GM19239 (cell line): ENCODE data around the gene SGK1.

Experiments used
- DNase-seq: peaks from one replicate; pipeline ENCODE4 v3.0.0; 2011; ENCODE audit warnings: low spot score; ENCODE audit not compliant: insufficient read length
- FAIRE-seq: peaks from 2 replicates; lab custom pipeline; 2011; peaks lifted over from hg19 to GRCh38; lab: Jason Lieb, UNC

The SGK1 gene

GRCh38 chr6:134176264-134176975 lies 141.5 kb downstream of the SGK1 start:
- FAIRE-seq (no peak), DNase-seq (no peak)

GRCh38 chr6:134175532-134176263 lies 142.2 kb downstream of the SGK1 start:
- no peak for DNase-seq
- no peak for FAIRE-seq

GRCh38 chr6:134174672-134175531 lies 143.0 kb downstream of the SGK1 start:
- FAIRE-seq (peak; percentile 63), DNase-seq (peak; percentile 67)

DNA sequence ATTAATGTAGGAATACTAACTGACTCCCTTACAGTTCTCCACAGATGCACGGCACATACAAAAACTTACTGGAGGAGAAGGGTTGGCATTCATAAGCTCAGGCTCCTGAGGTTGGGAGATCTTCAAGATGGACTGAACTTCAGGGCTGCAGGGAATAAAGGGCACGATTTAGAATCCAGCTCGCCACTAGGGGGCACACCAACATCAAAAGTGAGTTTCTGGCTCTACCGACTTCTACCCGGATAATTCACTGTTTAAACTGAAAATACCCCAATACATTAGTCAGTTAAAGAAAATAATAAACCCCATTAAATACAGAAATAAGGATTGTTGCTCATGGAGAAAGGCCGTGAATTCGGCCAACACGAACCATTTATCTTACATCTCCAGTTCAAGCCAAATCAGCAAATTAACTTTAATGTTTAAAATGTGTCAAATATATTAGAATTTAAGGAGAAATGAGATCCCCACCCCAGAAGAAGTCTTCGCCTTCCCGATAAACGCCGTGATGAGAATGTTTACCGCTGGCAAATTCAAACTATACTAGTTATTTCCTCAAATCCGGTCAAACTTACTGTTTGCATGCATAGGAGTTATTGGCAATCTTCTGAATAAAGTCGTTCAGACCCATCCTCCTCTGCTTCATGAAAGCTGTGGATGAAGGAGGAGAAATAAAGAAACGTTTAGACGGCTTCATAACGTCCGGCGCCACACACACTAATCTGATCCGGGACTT lies 143.8 kb downstream of the SGK1 start:
- peak; percentile 88 for FAIRE-seq

GRCh38 chr6:134173366-134173725 lies 144.6 kb downstream of the SGK1 start:
- DNase-seq: no peak
- FAIRE-seq: peak; percentile 26

More for the DNA sequence above, 143.8 kb downstream of the SGK1 start:
- no peak for DNase-seq

DNA sequence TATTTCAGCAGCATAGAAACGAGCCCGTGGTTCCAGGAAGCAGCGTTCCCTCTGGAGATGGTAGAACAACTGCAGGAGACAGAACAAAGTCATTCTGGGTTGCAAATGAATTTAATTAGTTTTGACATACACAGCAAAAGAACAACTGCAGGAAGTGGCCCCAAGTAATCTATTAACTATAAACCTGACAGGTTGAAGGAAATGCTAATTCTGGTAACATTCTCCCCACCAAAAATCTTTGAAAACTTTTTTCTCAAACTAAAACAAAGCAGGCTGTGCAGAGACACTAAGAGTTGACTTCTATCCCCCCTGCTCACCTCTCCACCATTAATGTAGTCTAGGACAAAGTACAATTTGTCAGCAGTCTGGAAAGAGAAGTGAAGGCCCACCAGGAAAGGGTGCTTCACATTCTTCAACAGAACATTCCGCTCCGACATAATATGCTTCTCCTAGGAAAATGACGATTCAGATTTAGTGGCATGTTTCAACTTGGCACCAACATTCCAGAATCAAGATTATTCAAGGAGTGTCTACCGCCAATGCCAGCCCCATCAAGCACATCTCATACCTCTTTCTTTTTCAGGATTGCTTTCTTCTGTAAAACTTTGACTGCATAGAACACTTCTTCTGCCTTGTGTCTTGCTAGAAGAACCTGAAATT lies 145.1 kb downstream of the SGK1 start:
- FAIRE-seq (no peak), DNase-seq (no peak)

- FAIRE-seq: no peak
Observed at GRCh38 chr6:134172020-134172705, 145.7 kb downstream of the SGK1 start.

DNA sequence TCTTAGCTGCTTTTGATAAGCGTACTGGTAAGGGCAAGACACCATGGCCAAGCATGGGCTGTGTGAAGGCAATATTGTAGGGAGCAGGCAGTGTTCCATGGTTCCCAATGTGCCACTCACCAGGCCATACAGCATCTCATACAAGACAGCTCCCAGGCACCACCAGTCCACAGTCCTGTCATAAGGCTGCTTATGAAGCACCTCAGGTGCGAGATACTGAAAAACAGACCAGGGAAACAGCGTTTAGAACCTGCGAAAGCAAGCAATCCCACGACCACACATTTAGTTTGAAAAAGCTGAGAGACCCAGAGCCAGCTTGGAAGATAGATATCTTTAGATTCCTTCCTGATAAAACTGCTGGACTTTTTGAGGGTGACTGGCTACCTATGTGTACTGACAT lies 146.4 kb downstream of the SGK1 start:
- DNase-seq (no peak), FAIRE-seq (no peak)

More at GRCh38 chr6:134172020-134172705, 145.7 kb downstream of the SGK1 start:
- DNase-seq: no peak

DNA sequence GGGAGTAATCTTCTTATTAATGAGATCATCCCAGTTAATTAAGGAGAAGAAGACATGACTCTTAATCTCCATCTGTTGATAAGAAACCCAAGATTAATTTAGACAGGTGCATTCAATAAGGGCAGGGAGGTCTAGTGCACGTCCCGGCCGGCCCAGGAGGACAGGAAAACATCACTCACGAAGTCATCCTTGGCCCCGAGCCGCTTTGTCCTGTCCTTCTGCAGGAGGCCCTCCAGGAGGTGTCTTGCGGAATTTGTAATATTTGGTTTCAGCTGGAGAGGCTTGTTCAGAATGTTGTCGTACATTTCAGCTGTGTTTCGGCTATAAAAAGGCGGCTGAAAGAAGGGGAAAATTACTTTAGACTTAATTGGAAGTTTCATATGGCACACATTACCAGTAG lies 147.1 kb downstream of the SGK1 start:
- DNase-seq (no peak), FAIRE-seq (no peak)

DNA sequence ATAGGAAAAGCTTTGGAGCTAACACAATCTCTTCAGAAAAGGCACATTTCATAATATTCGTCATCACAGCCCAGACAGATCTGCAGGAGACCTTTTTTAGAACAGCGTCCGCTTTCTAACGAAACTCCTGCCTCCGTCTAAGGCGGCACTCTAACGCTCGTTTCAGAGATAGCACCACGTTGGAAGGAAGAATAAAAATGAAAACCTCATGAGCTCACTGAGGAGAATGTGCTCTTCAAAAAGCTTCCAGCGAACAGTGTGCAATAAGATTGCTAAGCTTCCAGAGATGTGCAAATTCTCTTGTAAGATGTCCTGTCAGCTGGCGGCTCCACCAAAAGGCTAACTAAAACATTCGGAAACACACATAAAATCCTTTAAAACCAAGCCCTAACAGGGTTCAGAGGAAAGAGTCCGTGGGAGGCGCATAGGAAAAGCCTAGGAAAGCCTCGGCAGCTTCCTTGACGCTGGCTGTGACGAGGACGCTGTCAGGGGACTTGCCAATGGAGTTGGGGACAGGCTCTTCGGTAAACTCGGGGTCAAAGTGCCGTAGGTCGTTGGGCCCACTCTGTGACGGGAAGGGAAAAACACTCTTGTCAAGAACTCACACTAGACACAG lies 147.9 kb downstream of the SGK1 start:
- no peak for FAIRE-seq

GRCh38 chr6:134168590-134169208 lies 149.2 kb downstream of the SGK1 start:
- DNase-seq (no peak), FAIRE-seq (no peak)

More for the DNA sequence above, 147.9 kb downstream of the SGK1 start:
- no peak for DNase-seq

DNA sequence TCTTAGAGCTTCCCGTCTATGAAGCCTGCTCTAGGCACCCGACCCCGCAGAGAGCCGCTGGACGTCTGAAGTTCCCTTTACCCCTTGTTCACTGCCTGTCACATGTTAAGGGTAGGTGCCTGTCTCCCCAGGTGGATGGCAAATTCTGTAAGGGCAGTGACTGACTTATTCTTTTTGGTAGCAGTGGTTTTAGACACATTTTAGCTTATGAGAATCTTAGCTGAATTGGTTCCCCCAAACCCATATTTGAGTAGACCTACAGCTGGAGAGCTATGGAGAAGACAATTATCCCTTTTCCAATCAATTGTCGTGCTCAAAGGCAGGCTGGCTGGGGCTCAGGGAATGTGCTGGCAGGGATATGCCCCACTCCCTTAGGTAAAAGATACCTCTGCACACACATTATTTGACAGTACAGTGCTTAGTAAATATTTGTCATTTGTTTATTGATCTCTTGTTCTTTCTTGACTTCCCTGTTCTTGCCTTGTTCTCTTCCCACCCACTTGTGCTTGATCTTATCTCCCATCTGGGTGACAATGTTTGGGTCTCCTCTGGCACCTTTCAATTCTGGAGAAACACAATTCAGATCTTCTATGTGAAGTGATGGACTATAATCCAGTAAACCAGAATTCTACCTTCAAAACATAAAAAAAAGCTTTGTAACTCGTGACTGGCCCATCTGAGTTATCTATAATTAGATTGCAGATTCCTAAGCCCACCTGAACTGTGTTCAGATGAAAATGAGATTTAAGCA lies 151.2 kb downstream of the SGK1 start:
- FAIRE-seq: no peak
- no peak for DNase-seq

GRCh38 chr6:134165561-134166201 lies 152.2 kb downstream of the SGK1 start:
- DNase-seq (no peak), FAIRE-seq (no peak)

DNA sequence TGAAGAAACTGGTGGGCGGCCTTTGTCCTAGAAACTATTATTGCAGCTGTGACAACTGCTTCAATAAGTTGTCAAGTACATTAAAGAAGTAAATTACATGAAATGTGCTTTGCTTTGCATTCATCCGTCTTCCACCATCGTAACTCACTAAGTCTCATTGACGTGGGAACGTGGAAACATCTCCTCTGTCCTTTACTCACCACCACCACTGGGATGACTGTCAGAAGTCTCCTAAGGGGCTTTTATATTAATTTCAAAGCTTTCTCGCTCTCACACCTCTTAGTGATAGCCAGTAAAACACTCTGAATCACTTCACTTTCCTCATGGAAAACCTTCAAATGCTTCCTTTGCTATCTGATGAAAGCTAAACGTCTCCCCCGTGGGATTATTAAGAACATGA lies 153.6 kb downstream of the SGK1 start:
- DNase-seq (no peak), FAIRE-seq (no peak)

DNA sequence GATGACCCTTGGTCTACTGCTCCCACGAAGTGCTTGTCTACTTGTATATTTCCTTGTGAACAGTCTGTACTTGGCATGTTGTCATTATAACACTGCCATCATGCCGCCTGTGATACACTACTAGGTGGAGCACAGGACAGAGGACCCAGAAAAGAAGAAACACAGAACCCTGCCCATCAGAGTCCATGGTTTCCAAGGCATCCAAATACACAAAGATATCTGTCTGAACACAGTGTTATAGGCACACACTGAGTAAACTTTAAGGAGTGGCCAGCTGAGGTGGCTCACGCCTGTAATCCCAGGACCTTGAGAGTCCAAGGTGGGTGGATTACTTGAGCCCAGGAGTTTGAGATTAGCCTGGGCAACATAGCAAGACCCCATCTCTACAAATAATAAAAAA lies 155.0 kb downstream of the SGK1 start:
- FAIRE-seq (no peak), DNase-seq (no peak)

DNA sequence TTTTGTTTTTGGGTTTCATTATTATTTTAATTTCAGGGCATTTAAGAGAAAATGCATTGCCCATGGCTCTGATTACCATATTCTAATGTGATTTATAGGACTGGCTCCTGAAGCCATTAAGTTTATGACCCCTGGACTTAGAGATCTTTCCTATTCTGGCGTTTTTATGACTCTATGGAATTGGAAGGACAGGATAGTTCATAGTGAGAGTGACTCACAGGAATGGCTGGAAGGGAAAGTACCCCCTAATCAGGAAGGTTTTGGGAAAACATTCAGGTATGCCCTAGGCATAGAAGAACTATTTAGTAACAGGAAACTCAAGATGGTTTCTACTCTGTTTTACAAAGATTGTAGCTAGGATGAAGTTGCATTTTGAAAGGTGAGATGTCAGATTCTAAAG lies 156.9 kb downstream of the SGK1 start:
- FAIRE-seq (no peak), DNase-seq (no peak)
